B cell (primary cell): ENCODE measurements around the gene SREBF1. TPM values are rescaled to one million over a fixed set of nuclear protein-coding genes. Genes with fewer than 3 reads are reported as not detected.

ENCODE experiments used
- ATAC-seq: fragments of 200-7000 bp; cut with Tn5 transposase; one replicate; pipeline ENCODE4 v1.10.0; 2021; ENCODE audit warnings: low read depth, mild to moderate bottlenecking, moderate number of reproducible peaks, moderate library complexity
- CTCF ChIA-PET: fragments of 350-600 bp; sonication (Branson Sonifier 250); formaldehyde crosslinking; loops from one replicate; lab custom pipeline; 2021; ENCODE audit warnings: antibody characterized with exemption, inconsistent platforms; lab: Charles Lee
- POLR2A ChIA-PET: fragments of 350-600 bp; sonication (Branson Sonifier 250); formaldehyde crosslinking; loops from one replicate; lab custom pipeline; 2021; ENCODE audit warnings: antibody characterized with exemption; lab: Charles Lee
- DNase-seq: peaks from one replicate; pipeline ENCODE4 v3.0.0; 2013
- H2AFZ ChIP-seq: 2 replicates; pipeline ENCODE4 v1.6.1; 2012; ENCODE audit warnings: mild to moderate bottlenecking, low read depth, low read length; ENCODE audit not compliant: insufficient read depth, poor library complexity, severe bottlenecking
- H3K27ac ChIP-seq, 2 donors: 1 replicate in 1 of 2; 2 replicates in 1 of 2; pipeline ENCODE4 v1.5.1; 2012 to 2013; ENCODE audit warnings: low read length in 2 of 2, mild to moderate bottlenecking in 2 of 2, moderate library complexity in 1 of 2
- H3K27me3 ChIP-seq, 4 experiments: fragments of 200-600 bp in 1 of 4; sonication (generic) in 1 of 4; replicated peaks in 1 of 4; 1 replicate in 2 of 4; 2 replicates in 2 of 4; pipeline versions ENCODE4 v1.6.1 to v1.7.0; 2013 to 2016; ENCODE audit warnings: low read length in 3 of 4, mild to moderate bottlenecking in 2 of 4, mixed read lengths in 1 of 4, moderate library complexity in 1 of 4; ENCODE audit not compliant: insufficient read depth in 4 of 4, control insufficient read depth in 3 of 4; ENCODE audit errors: control extremely low read depth in 1 of 4
- H3K36me3 ChIP-seq, 2 experiments: replicated peaks in 1 of 2; 1 replicate in 1 of 2; 2 replicates in 1 of 2; pipeline versions ENCODE4 v1.6.1 to v1.7.1; 2013; ENCODE audit warnings: low read length in 1 of 2; ENCODE audit not compliant: insufficient read depth in 2 of 2, control insufficient read depth in 1 of 2; ENCODE audit errors: control extremely low read depth in 1 of 2, extremely low read depth in 1 of 2
- H3K4me1 ChIP-seq, 2 donors: fragments of 200-600 bp in 1 of 2; sonication (generic) in 1 of 2; 1 replicate in 1 of 2; 2 replicates in 1 of 2; pipeline versions ENCODE4 v1.5.1 to v1.6.1; 2013 to 2017; ENCODE audit warnings: low read length in 2 of 2; ENCODE audit not compliant: control insufficient read depth in 2 of 2, insufficient read depth in 2 of 2
- H3K4me2 ChIP-seq: replicated peaks from 2 replicates; pipeline ENCODE3; 2012; ENCODE audit warnings: mild to moderate bottlenecking, low read depth, low read length; ENCODE audit not compliant: poor library complexity, severe bottlenecking
- H3K4me3 ChIP-seq, 5 experiments: fragments of 200-600 bp in 1 of 5; sonication (generic) in 1 of 5; 1 replicate in 3 of 5; 2 replicates in 2 of 5; pipeline versions ENCODE4 v1.5.1 to v1.7.0; 2011 to 2016; ENCODE audit warnings: low read length in 4 of 5, mild to moderate bottlenecking in 4 of 5, low read depth in 2 of 5, control low read depth in 1 of 5, moderate library complexity in 1 of 5; ENCODE audit not compliant: insufficient read depth in 1 of 5; ENCODE audit errors: control extremely low read depth in 1 of 5, extremely low read depth in 1 of 5
- H3K79me2 ChIP-seq: fragments of 200-600 bp; sonication (generic); one replicate; pipeline ENCODE4 v1.6.0; 2016; ENCODE audit warnings: low read length; ENCODE audit not compliant: control insufficient read depth, insufficient read depth
- H3K9ac ChIP-seq: fragments of 200-600 bp; sonication (generic); 2 replicates; pipeline ENCODE4 v1.6.1; 2017; ENCODE audit warnings: mild to moderate bottlenecking, low read length, moderate library complexity
- H3K9me3 ChIP-seq, 3 donors: one replicate each; pipeline versions ENCODE4 v1.6.1 to v1.7.1; 2013; ENCODE audit warnings: low read length in 2 of 3; ENCODE audit not compliant: control insufficient read depth in 2 of 3, insufficient read depth in 1 of 3; ENCODE audit errors: control extremely low read depth in 1 of 3
- H4K20me1 ChIP-seq: 2 replicates; pipeline ENCODE4 v1.6.0; 2012; ENCODE audit warnings: mild to moderate bottlenecking, low read length; ENCODE audit not compliant: insufficient read depth, control insufficient read depth, poor library complexity, severe bottlenecking
- H3K27ac Mint-ChIP-seq: one replicate; pipeline ENCODE4 v1.8.0; 2021; ENCODE audit warnings: mixed read lengths
- H3K27me3 Mint-ChIP-seq: one replicate; pipeline ENCODE4 v1.8.0; 2021; ENCODE audit warnings: mixed read lengths
- H3K4me1 Mint-ChIP-seq: one replicate; pipeline ENCODE4 v1.8.0; 2021; ENCODE audit warnings: mixed read lengths
- H3K4me3 Mint-ChIP-seq: one replicate; pipeline ENCODE4 v1.8.0; 2021; ENCODE audit warnings: mixed read lengths
- H3K9me3 Mint-ChIP-seq: one replicate; pipeline ENCODE4 v1.8.0; 2022; ENCODE audit warnings: mixed read lengths; ENCODE audit not compliant: insufficient read depth
- CTCF ChIP-seq: fragments of 200-600 bp; IDR thresholded peaks from one replicate; pipeline ENCODE4 v1.8.0; 2022; ENCODE audit warnings: antibody characterized with exemption, mild to moderate bottlenecking
- EZH2 ChIP-seq: IDR thresholded peaks from 2 replicates; pipeline ENCODE4 v1.6.1; 2012; ENCODE audit warnings: borderline replicate concordance, low read depth, mild to moderate bottlenecking, moderate library complexity, low read length; ENCODE audit not compliant: insufficient read depth, poor library complexity, severe bottlenecking
- WGBS: methylation state at CpG from one replicate; pipeline ENCODE4 v1.1.5; 2013; ENCODE audit warnings: missing lambda C conversion rate; ENCODE audit not compliant: insufficient coverage; 5-methylcytosine and 5-hydroxymethylcytosine counted together
- intact Hi-C: fragments of 100-400 bp; cut with micrococcal nuclease; formaldehyde crosslinking; loops from one replicate; pipeline ENCODE4 v1.10.0; 2022
- polyA plus RNA-seq: library from polyadenylated mRNA; depleted of rRNA; stranded (reverse); fragments of >200 nt; gene quantifications from 2 replicates; pipeline ENCODE4 v1.2.3, GENCODE V29; 2012
- total RNA-seq, 2 donors: library from RNA; stranded (reverse); fragments of 120-200 nt in 1 of 2; gene quantifications; 1 replicate in 1 of 2; 2 replicates in 1 of 2; pipeline versions ENCODE4 v1.2.3 to v1.2.4, GENCODE V29; 2013 to 2022

Gene SREBF1
- total and polyA plus RNA-seq, 2 donors (not counting 1 experiment from before 2014, with no cell fraction given), result 21.6 to 34.9 TPM

DNA sequence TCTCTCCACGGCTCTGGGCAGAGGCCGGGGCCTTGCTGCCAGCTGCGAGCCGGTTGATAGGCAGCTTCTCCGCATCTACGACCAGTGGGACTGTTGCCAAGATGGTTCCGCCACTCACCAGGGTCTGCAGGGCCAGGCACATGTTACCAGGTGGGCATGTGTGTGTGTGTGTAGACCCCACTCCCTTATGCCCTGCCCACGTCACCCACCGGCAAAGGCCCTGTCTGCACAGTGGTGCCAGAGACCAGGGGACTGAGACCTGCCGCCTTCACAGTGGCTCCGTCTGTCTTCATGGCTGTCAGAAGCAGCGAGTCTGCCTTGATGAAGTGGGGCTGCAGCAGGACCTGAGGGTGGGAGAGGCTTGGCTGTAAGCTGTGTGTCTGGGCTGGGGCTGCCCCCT lies 17.7 kb downstream of the SREBF1 start:
- ATAC-seq (no peak), DNase-seq (no peak)
- H2AFZ ChIP-seq, result no peak overlapping the region
- Mint-ChIP-seq H3K4me3 (no peak overlapping the region), H3K27ac (no peak overlapping the region), H3K4me1 (peaks cover 28% of the 10 kb centered on the region), H3K27me3 (no peaks in the 10 kb centered on the region), H3K9me3 (no peaks in the 10 kb centered on the region)
- ChIA-PET POLR2A (interaction anchor here (0.7 kb wide), 1 partner anchor 137 kb away, joined by 3 read pairs; no protein-coding TSS in a partner anchor), CTCF (interaction anchor here (0.7 to 4.2 kb wide), 2 partner anchors 41 to 100 kb away, joined by 3 to 26 read pairs; no protein-coding TSS in a partner anchor)
- H3K9ac ChIP-seq, result no peak overlapping the region
- TF ChIP-seq EZH2 (no peak), CTCF (no peak)
- no peaks in the 10 kb centered on the region for H3K27me3 ChIP-seq
- peaks cover 15 to 21% of the 10 kb centered on the region in 2 donors for H3K4me1 ChIP-seq
- H3K4me3 ChIP-seq, result no peak overlapping the region
- H3K4me2 ChIP-seq, result no peak overlapping the region
- H4K20me1 ChIP-seq, result peaks cover 47% of the 10 kb centered on the region
- no peak overlapping the region for H3K27ac ChIP-seq
- H3K79me2 ChIP-seq, result peaks cover 41% of the 10 kb centered on the region
- WGBS, result 99% methylated on average over 10 of the region's 12 CpGs
- H3K36me3 ChIP-seq, result peaks cover 0 to 35% of the 10 kb centered on the region in 2 experiments
- intact Hi-C loops, result no loop called here
- H3K9me3 ChIP-seq, result no peaks in the 10 kb centered on the region

GRCh38 chr17:17818088-17818526 lies 18.7 kb downstream of the SREBF1 start:
- 92% methylated on average over 7 of the region's 10 CpGs for WGBS
- ATAC-seq (no peak), DNase-seq (peak; percentile 38)
- CTCF ChIA-PET, result interaction anchor here (4.2 kb wide), 1 partner anchor 42 kb away, joined by 26 read pairs; no protein-coding TSS in a partner anchor
- Histone ChIP-seq H3K4me3 (no peak overlapping the region), H3K27ac (no peak overlapping the region), H3K9me3 (no peaks in the 10 kb centered on the region), H3K27me3 (no peaks in the 10 kb centered on the region), H3K9ac (no peak overlapping the region), H2AFZ (no peak overlapping the region), H4K20me1 (peaks cover 41% of the 10 kb centered on the region), H3K4me2 (no peak overlapping the region), H3K36me3 (peaks cover 0 to 39% of the 10 kb centered on the region in 2 experiments), H3K79me2 (peaks cover 35% of the 10 kb centered on the region), H3K4me1 (peaks cover 10 to 14% of the 10 kb centered on the region in 2 donors)
- Mint-ChIP-seq H3K9me3 (no peaks in the 10 kb centered on the region), H3K27me3 (no peaks in the 10 kb centered on the region), H3K4me3 (no peak overlapping the region), H3K27ac (no peak overlapping the region), H3K4me1 (peaks cover 22% of the 10 kb centered on the region)
- POLR2A ChIA-PET, result no interaction called here
- intact Hi-C loops, result no loop called here
- TF ChIP-seq CTCF (no peak), EZH2 (no peak)
